SK-N-SH treated with all-trans-retinoic acid at 6 μM for 48 hours (cell line): Measurements from ENCODE around the gene IGFBP2.

Experiments
- GLIS3 ChIP-seq: fragments of 250-450 bp; sonication (Bioruptor Pico); IDR thresholded peaks from 2 replicates; pipeline ENCODE4 v1.5.0; 2020; ENCODE audit warnings: mild to moderate bottlenecking, moderate library complexity
- PATZ1 ChIP-seq: fragments of 250-450 bp; sonication (Bioruptor Pico); IDR thresholded peaks from 2 replicates; pipeline ENCODE4 v1.8.0; 2020; ENCODE audit warnings: mild to moderate bottlenecking, moderate library complexity, borderline replicate concordance
- PPARA ChIP-seq: fragments of 250-450 bp; sonication (Bioruptor Pico); IDR thresholded peaks from 2 replicates; pipeline ENCODE4 v1.5.0; 2020; ENCODE audit warnings: mild to moderate bottlenecking, borderline replicate concordance
- TSHZ2 ChIP-seq: fragments of 250-450 bp; sonication (Bioruptor Pico); IDR thresholded peaks from 2 replicates; pipeline ENCODE4 v1.5.0; 2020; ENCODE audit warnings: mild to moderate bottlenecking, moderate library complexity
- ZC3H10 ChIP-seq: fragments of 250-450 bp; sonication (Bioruptor Pico); IDR thresholded peaks from 2 replicates; pipeline ENCODE4 v1.5.1; 2021; ENCODE audit warnings: mild to moderate bottlenecking, moderate library complexity

- TF ChIP-seq TSHZ2, result no peak
- no peak for TF ChIP-seq PPARA (CRISPR knock-in tag)
- TF ChIP-seq ZC3H10 (CRISPR knock-in tag), result no peak
- TF ChIP-seq GLIS3 (CRISPR knock-in tag), result no peak
- TF ChIP-seq PATZ1, result no peak
Measured at GRCh38 chr2:216670266-216671080, 37.3 kb downstream of the IGFBP2 start.
